GM12865 (cell line): Measurements from ENCODE around the gene SLC25A31.
A peak's percentile ranks its signal among the peaks of the same experiment; 100 is the strongest.

Experiments
- DNase-seq: peaks from one replicate; pipeline ENCODE4 v3.0.0; 2010; ENCODE audit warnings: low read depth
- H3K4me3 ChIP-seq: 2 replicates; pipeline ENCODE4 v1.5.1; 2011; ENCODE audit warnings: mild to moderate bottlenecking, low read depth, low read length, control low read depth
- CTCF ChIP-seq: IDR thresholded peaks from 2 replicates; pipeline ENCODE4 v1.5.1; 2011; ENCODE audit warnings: low read length, control low read depth, low read depth, inconsistent platforms; ENCODE audit not compliant: insufficient read depth; ENCODE audit errors: missing control alignments

The SLC25A31 gene

GRCh38 chr4:127776620-127777019 lies 46.4 kb downstream of the SLC25A31 start:
- no peak for TF ChIP-seq CTCF
- no peak for DNase-seq
- no peak overlapping the region for H3K4me3 ChIP-seq

GRCh38 chr4:127777487-127777886 lies 47.3 kb downstream of the SLC25A31 start:
- no peak overlapping the region for H3K4me3 ChIP-seq
- DNase-seq, result no peak
- TF ChIP-seq CTCF, result no peak

- no peak overlapping the region for H3K4me3 ChIP-seq
- no peak for TF ChIP-seq CTCF
- DNase-seq, result no peak
These were observed 47.9 kb downstream of the SLC25A31 start for GRCh38 chr4:127778102-127778501.

- no peak overlapping the region for H3K4me3 ChIP-seq
- no peak for TF ChIP-seq CTCF
- no peak for DNase-seq
These were observed 50.4 kb downstream of the SLC25A31 start for GRCh38 chr4:127780598-127780997.

- TF ChIP-seq CTCF, result no peak
- H3K4me3 ChIP-seq, result peak overlapping the region; percentile 60
- DNase-seq, result no peak
These were observed 51.3 kb downstream of the SLC25A31 start for GRCh38 chr4:127781300-127782024.

GRCh38 chr4:127782025-127782274 lies 51.8 kb downstream of the SLC25A31 start:
- peak; percentile 92 for DNase-seq
- TF ChIP-seq CTCF, result no peak
- peak overlapping the region; percentile 60 for H3K4me3 ChIP-seq

- peak within 1 kb of the TSS; percentile 60 for H3K4me3 ChIP-seq
- peak; percentile 13 for TF ChIP-seq CTCF
- peak; percentile 87 for DNase-seq
These were observed 52.2 kb downstream of the SLC25A31 start, which contains the start of gene HSPA4L for GRCh38 chr4:127782275-127783025. Gene HSPA4L (plus strand): TSS chr4:127782322. CDS start chr4:127782551, 229 bp downstream.
